ELR (cell line): ENCODE measurements around the gene PRR16.
"Not testable (repeated sequence)": the region's sequence is repeated elsewhere in the genome, so short reads cannot be mapped to it uniquely, and the experiment has no call there.

Source experiments
- DNase-seq: peaks from one replicate; pipeline ENCODE4 v3.0.0-alpha.2; 2015; ENCODE audit warnings: low read depth

PRR16 gene

GRCh38 chr5:120463991-120464626, at the start of gene PRR16:
Gene PRR16 (plus strand): TSS chr5:120464300.
- peak; percentile 81 for DNase-seq

- DNase-seq, result no peak
Observed at GRCh38 chr5:120415985-120416384, 48.1 kb upstream of the PRR16 start.

- DNase-seq, result no peak
Observed at GRCh38 chr5:120419127-120419526, 45.0 kb upstream of the PRR16 start.

- not testable (repeated sequence) for DNase-seq
Observed at GRCh38 chr5:120426633-120427275, 37.3 kb upstream of the PRR16 start.

GRCh38 chr5:120430572-120430971, 33.5 kb upstream of the PRR16 start:
- no peak for DNase-seq

- no peak for DNase-seq
Observed at GRCh38 chr5:120432861-120433260, 31.2 kb upstream of the PRR16 start.

GRCh38 chr5:120435129-120435528, 29.0 kb upstream of the PRR16 start:
- DNase-seq, result no peak

- no peak for DNase-seq
Observed at GRCh38 chr5:120436996-120437395, 27.1 kb upstream of the PRR16 start.

- DNase-seq, result no peak
Observed at GRCh38 chr5:120442694-120443093, 21.4 kb upstream of the PRR16 start.

- no peak for DNase-seq
Observed at GRCh38 chr5:120443607-120444006, 20.5 kb upstream of the PRR16 start.

- DNase-seq, result peak; percentile 95
Observed at GRCh38 chr5:120446068-120446492, 18.0 kb upstream of the PRR16 start.

- no peak for DNase-seq
Observed at GRCh38 chr5:120446901-120447300, 17.2 kb upstream of the PRR16 start.

GRCh38 chr5:120447706-120448239, 16.3 kb upstream of the PRR16 start:
- DNase-seq, result peak; percentile 79

GRCh38 chr5:120449501-120449900, 14.6 kb upstream of the PRR16 start:
- peak; percentile 65 for DNase-seq

- DNase-seq, result no peak
Observed at GRCh38 chr5:120450910-120451309, 13.2 kb upstream of the PRR16 start.

GRCh38 chr5:120451445-120451844, 12.7 kb upstream of the PRR16 start:
- no peak for DNase-seq

GRCh38 chr5:120452471-120452870, 11.6 kb upstream of the PRR16 start:
- DNase-seq, result peak; percentile 13

GRCh38 chr5:120454094-120454798, 9.9 kb upstream of the PRR16 start:
- peak; percentile 64 for DNase-seq

- DNase-seq, result no peak
Observed at GRCh38 chr5:120456006-120456405, 8.1 kb upstream of the PRR16 start.

GRCh38 chr5:120457839-120458507, 6.1 kb upstream of the PRR16 start:
- DNase-seq, result peak; percentile 58

- not testable (repeated sequence) for DNase-seq
Observed at GRCh38 chr5:120458508-120458847, 5.6 kb upstream of the PRR16 start.

- no peak for DNase-seq
Observed at GRCh38 chr5:120461251-120461650, 2.8 kb upstream of the PRR16 start.
